ENCODE measurements around the gene MECP2. TPM values are rescaled to one million over a fixed set of nuclear protein-coding genes. Genes with fewer than 3 reads are reported as not detected.

Gene MECP2
- total and polyA plus RNA-seq, 2 of the 13 experiments (the other 11 are each of a cell fraction or from before 2014, with no cell fraction given): 7.9 to 18.1 TPM

DNA sequence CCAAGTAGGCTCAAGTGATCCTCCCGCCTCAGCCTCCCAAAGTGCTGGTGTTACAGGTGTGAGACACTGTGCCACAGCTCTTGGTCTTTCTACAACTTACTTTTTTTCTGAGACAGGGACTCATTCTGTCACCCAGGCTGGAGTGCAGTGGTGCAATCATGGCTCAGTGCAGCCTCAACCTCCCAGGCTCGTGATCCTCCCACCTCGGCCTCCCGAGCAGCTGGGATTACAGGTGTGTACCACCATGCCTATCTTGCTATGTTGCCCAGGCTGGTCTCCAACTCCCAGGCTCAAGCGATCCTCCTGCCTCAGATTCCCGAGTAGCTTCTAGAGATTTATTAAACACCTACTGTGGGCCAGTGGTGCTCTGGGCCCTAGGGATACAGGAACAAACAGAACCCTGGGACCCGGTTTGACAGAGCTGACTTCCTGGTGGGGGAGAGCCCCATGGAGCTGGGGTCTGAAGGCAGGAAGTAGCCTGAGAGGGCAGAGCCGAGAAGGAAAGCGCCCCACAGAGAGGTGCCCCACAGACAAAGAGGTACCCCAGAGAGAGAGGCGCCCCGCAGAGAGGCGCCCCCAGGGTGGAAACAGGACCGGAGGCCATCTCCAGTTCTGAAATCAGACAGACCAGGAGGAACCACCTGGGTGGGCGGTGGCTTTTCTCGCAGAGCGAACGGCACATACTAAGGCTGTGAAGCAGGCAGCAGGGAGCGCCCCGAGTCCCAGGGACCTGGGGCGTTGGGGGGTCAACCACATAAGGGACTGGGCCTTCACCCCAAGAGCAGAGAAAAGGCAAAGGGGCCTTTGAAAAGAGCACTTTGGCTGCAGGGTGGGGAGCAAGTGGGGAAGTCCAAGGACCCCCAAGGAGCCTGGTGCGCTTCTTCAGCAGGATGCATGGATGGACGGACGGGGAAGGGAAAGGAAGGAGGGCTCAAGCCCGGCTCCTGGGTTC lies 82.8 kb downstream of the MECP2 start:
- DNase-seq (ENCODE audit: low spot score): no peak
- ChIA-PET POLR2A (interaction anchor here (3.7 kb wide), 1 partner anchor 42 kb away, joined by 54 read pairs; the partner anchor contains the start of genes HCFC1 and TMEM187), CTCF (ENCODE audit: low intra/inter-chr PET ratio, low total read pairs) (no interaction called here)
- ATAC-seq: no peak
- no peak overlapping the region for H3K4me2 ChIP-seq (ENCODE audit: low read depth, low read length)
- no peak overlapping the region for H3K9ac ChIP-seq (ENCODE audit: insufficient read depth, low read depth, low read length)
- no peak for TF ChIP-seq ZNF34 (CRISPR knock-in tag; IDR thresholded peaks at IDR 0.05; ENCODE audit: borderline replicate concordance)
- no peak for TF ChIP-seq NBN (conservative IDR thresholded peaks at IDR 0.05)
- TF ChIP-seq, protein P1, sequence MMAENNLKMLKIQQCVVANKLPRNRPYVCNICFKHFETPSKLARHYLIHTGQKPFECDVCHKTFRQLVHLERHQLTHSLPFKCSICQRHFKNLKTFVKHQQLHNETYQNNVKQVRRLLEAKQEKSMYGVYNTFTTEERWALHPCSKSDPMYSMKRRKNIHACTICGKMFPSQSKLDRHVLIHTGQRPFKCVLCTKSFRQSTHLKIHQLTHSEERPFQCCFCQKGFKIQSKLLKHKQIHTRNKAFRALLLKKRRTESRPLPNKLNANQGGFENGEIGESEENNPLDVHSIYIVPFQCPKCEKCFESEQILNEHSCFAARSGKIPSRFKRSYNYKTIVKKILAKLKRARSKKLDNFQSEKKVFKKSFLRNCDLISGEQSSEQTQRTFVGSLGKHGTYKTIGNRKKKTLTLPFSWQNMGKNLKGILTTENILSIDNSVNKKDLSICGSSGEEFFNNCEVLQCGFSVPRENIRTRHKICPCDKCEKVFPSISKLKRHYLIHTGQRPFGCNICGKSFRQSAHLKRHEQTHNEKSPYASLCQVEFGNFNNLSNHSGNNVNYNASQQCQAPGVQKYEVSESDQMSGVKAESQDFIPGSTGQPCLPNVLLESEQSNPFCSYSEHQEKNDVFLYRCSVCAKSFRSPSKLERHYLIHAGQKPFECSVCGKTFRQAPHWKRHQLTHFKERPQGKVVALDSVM (CRISPR knock-in tag; IDR thresholded peaks at IDR 0.05): peak; percentile 80; the same call in 1 of the 2 replicates
- TF ChIP-seq, protein P2, sequence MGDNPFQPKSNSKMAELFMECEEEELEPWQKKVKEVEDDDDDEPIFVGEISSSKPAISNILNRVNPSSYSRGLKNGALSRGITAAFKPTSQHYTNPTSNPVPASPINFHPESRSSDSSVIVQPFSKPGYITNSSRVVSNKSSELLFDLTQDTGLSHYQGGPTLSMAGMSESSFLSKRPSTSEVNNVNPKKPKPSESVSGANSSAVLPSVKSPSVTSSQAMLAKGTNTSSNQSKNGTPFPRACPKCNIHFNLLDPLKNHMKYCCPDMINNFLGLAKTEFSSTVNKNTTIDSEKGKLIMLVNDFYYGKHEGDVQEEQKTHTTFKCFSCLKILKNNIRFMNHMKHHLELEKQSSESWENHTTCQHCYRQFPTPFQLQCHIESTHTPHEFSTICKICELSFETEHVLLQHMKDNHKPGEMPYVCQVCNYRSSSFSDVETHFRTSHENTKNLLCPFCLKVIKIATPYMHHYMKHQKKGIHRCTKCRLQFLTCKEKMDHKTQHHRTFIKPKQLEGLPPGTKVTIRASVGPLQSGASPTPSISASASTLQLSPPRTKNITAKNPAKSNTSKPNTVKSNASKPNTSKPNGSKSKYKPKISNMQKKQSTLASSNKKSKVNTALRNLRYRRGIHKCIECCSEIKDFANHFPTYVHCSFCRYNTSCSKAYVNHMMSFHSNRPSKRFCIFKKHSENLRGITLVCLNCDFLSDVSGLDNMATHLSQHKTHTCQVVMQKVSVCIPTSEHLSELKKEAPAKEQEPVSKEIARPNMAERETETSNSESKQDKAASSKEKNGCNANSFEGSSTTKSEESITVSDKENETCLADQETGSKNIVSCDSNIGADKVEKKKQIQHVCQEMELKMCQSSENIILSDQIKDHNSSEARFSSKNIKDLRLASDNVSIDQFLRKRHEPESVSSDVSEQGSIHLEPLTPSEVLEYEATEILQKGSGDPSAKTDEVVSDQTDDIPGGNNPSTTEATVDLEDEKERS (CRISPR knock-in tag; IDR thresholded peaks at IDR 0.05): no peak
- TF ChIP-seq MIER3 (CRISPR knock-in tag; IDR thresholded peaks at IDR 0.05; ENCODE audit: borderline replicate concordance): no peak
- TF ChIP-seq ZFP37 (CRISPR knock-in tag; IDR thresholded peaks at IDR 0.05; ENCODE audit: borderline replicate concordance): no peak
- BruUV-seq (replicated peaks): no TSS peak
- H3K27ac ChIP-seq (ENCODE audit: extremely low read length, insufficient read depth, low read length): no peak overlapping the region
- FAIRE-seq: peak; percentile 26
- H3K4me1 ChIP-seq (ENCODE audit: insufficient read depth, low read length): peaks cover 55% of the 10 kb centered on the region
- H3K27me3 ChIP-seq (ENCODE audit: control insufficient read depth in 1 of 2, insufficient read depth in 2 of 2, low read length in 2 of 2): no peaks in the 10 kb centered on the region
- in situ Hi-C loops (cut with HindIII; ENCODE audit: extremely low pct_ligation_motif_present, low pct_unique_long_range_greater_than_20kb) (loop anchor here (5.0 kb wide), 2 partner anchors 38 to 42 kb away; partner anchors contain the start of genes HCFC1 and TMEM187), intact Hi-C loops (cut with micrococcal nuclease; ENCODE audit: unreplicated experiment) (loop anchor here (5.0 kb wide), 1 partner anchor 38 kb away; no protein-coding TSS in a partner anchor)
- H3K9me3 ChIP-seq (ENCODE audit: low read length): no peaks in the 10 kb centered on the region
- 98% methylated on average over 10 of the region's 24 CpGs for WGBS (ENCODE audit: low lambda C conversion rate)
- no peaks in the 10 kb centered on the region for H4K20me1 ChIP-seq (ENCODE audit: insufficient read depth, low read length)
- H3K79me2 ChIP-seq (ENCODE audit: insufficient read depth, low read length): peaks cover 15% of the 10 kb centered on the region
- H3K4me3 ChIP-seq (replicated peaks in 1 of 3; ENCODE audit: insufficient read depth in 1 of 3, low read depth in 2 of 3, low read length in 3 of 3): no peak overlapping the region
- H3K36me3 ChIP-seq (replicated peaks in 1 of 2; ENCODE audit: control insufficient read depth in 1 of 2, insufficient read depth in 2 of 2, low read length in 2 of 2): peaks cover 0 to 7% of the 10 kb centered on the region in 2 experiments; a peak in 1 of 5 replicates
- no peak overlapping the region for H2AFZ ChIP-seq (ENCODE audit: low read length)
